B cell (primary cell): ENCODE data around the gene SAP130. TPM values are rescaled to one million over a fixed set of nuclear protein-coding genes. Genes with fewer than 3 reads are reported as not detected.
A peak's percentile ranks its signal among the peaks of the same experiment; 100 is the strongest.

ENCODE experiments used
- ATAC-seq: fragments of 200-7000 bp; cut with Tn5 transposase; one replicate; pipeline ENCODE4 v1.10.0; 2021; ENCODE audit warnings: low read depth, mild to moderate bottlenecking, moderate number of reproducible peaks, moderate library complexity
- CTCF ChIA-PET: fragments of 350-600 bp; sonication (Branson Sonifier 250); formaldehyde crosslinking; loops from one replicate; lab custom pipeline; 2021; ENCODE audit warnings: antibody characterized with exemption, inconsistent platforms; lab: Charles Lee
- POLR2A ChIA-PET: fragments of 350-600 bp; sonication (Branson Sonifier 250); formaldehyde crosslinking; loops from one replicate; lab custom pipeline; 2021; ENCODE audit warnings: antibody characterized with exemption; lab: Charles Lee
- DNase-seq: peaks from one replicate; pipeline ENCODE4 v3.0.0; 2013
- H2AFZ ChIP-seq: 2 replicates; pipeline ENCODE4 v1.6.1; 2012; ENCODE audit warnings: mild to moderate bottlenecking, low read depth, low read length; ENCODE audit not compliant: insufficient read depth, poor library complexity, severe bottlenecking
- H3K27ac ChIP-seq, 2 donors: 1 replicate in 1 of 2; 2 replicates in 1 of 2; pipeline ENCODE4 v1.5.1; 2012 to 2013; ENCODE audit warnings: low read length in 2 of 2, mild to moderate bottlenecking in 2 of 2, moderate library complexity in 1 of 2
- H3K27me3 ChIP-seq, 4 experiments: fragments of 200-600 bp in 1 of 4; sonication (generic) in 1 of 4; replicated peaks in 1 of 4; 1 replicate in 2 of 4; 2 replicates in 2 of 4; pipeline versions ENCODE4 v1.6.1 to v1.7.0; 2013 to 2016; ENCODE audit warnings: low read length in 3 of 4, mild to moderate bottlenecking in 2 of 4, mixed read lengths in 1 of 4, moderate library complexity in 1 of 4; ENCODE audit not compliant: insufficient read depth in 4 of 4, control insufficient read depth in 3 of 4; ENCODE audit errors: control extremely low read depth in 1 of 4
- H3K36me3 ChIP-seq, 2 experiments: replicated peaks in 1 of 2; 1 replicate in 1 of 2; 2 replicates in 1 of 2; pipeline versions ENCODE4 v1.6.1 to v1.7.1; 2013; ENCODE audit warnings: low read length in 1 of 2; ENCODE audit not compliant: insufficient read depth in 2 of 2, control insufficient read depth in 1 of 2; ENCODE audit errors: control extremely low read depth in 1 of 2, extremely low read depth in 1 of 2
- H3K4me1 ChIP-seq, 2 donors: fragments of 200-600 bp in 1 of 2; sonication (generic) in 1 of 2; 1 replicate in 1 of 2; 2 replicates in 1 of 2; pipeline versions ENCODE4 v1.5.1 to v1.6.1; 2013 to 2017; ENCODE audit warnings: low read length in 2 of 2; ENCODE audit not compliant: control insufficient read depth in 2 of 2, insufficient read depth in 2 of 2
- H3K4me2 ChIP-seq: replicated peaks from 2 replicates; pipeline ENCODE3; 2012; ENCODE audit warnings: mild to moderate bottlenecking, low read depth, low read length; ENCODE audit not compliant: poor library complexity, severe bottlenecking
- H3K4me3 ChIP-seq, 5 experiments: fragments of 200-600 bp in 1 of 5; sonication (generic) in 1 of 5; 1 replicate in 3 of 5; 2 replicates in 2 of 5; pipeline versions ENCODE4 v1.5.1 to v1.7.0; 2011 to 2016; ENCODE audit warnings: low read length in 4 of 5, mild to moderate bottlenecking in 4 of 5, low read depth in 2 of 5, control low read depth in 1 of 5, moderate library complexity in 1 of 5; ENCODE audit not compliant: insufficient read depth in 1 of 5; ENCODE audit errors: control extremely low read depth in 1 of 5, extremely low read depth in 1 of 5
- H3K79me2 ChIP-seq: fragments of 200-600 bp; sonication (generic); one replicate; pipeline ENCODE4 v1.6.0; 2016; ENCODE audit warnings: low read length; ENCODE audit not compliant: control insufficient read depth, insufficient read depth
- H3K9ac ChIP-seq: fragments of 200-600 bp; sonication (generic); 2 replicates; pipeline ENCODE4 v1.6.1; 2017; ENCODE audit warnings: mild to moderate bottlenecking, low read length, moderate library complexity
- H3K9me3 ChIP-seq, 3 donors: one replicate each; pipeline versions ENCODE4 v1.6.1 to v1.7.1; 2013; ENCODE audit warnings: low read length in 2 of 3; ENCODE audit not compliant: control insufficient read depth in 2 of 3, insufficient read depth in 1 of 3; ENCODE audit errors: control extremely low read depth in 1 of 3
- H4K20me1 ChIP-seq: 2 replicates; pipeline ENCODE4 v1.6.0; 2012; ENCODE audit warnings: mild to moderate bottlenecking, low read length; ENCODE audit not compliant: insufficient read depth, control insufficient read depth, poor library complexity, severe bottlenecking
- H3K27ac Mint-ChIP-seq: one replicate; pipeline ENCODE4 v1.8.0; 2021; ENCODE audit warnings: mixed read lengths
- H3K27me3 Mint-ChIP-seq: one replicate; pipeline ENCODE4 v1.8.0; 2021; ENCODE audit warnings: mixed read lengths
- H3K4me1 Mint-ChIP-seq: one replicate; pipeline ENCODE4 v1.8.0; 2021; ENCODE audit warnings: mixed read lengths
- H3K4me3 Mint-ChIP-seq: one replicate; pipeline ENCODE4 v1.8.0; 2021; ENCODE audit warnings: mixed read lengths
- H3K9me3 Mint-ChIP-seq: one replicate; pipeline ENCODE4 v1.8.0; 2022; ENCODE audit warnings: mixed read lengths; ENCODE audit not compliant: insufficient read depth
- WGBS: methylation state at CpG from one replicate; pipeline ENCODE4 v1.1.5; 2013; ENCODE audit warnings: missing lambda C conversion rate; ENCODE audit not compliant: insufficient coverage; 5-methylcytosine and 5-hydroxymethylcytosine counted together
- intact Hi-C: fragments of 100-400 bp; cut with micrococcal nuclease; formaldehyde crosslinking; loops from one replicate; pipeline ENCODE4 v1.10.0; 2022
- polyA minus RNA-seq: library from RNA; depleted of rRNA, polyadenylated mRNA; stranded (reverse); fragments of >200 nt; gene quantifications from 2 replicates; pipeline ENCODE4 v1.2.3, GENCODE V29; 2012
- polyA plus RNA-seq: library from polyadenylated mRNA; depleted of rRNA; stranded (reverse); fragments of >200 nt; gene quantifications from 2 replicates; pipeline ENCODE4 v1.2.3, GENCODE V29; 2012
- total RNA-seq, 2 donors: library from RNA; stranded (reverse); fragments of 120-200 nt in 1 of 2; gene quantifications; 1 replicate in 1 of 2; 2 replicates in 1 of 2; pipeline versions ENCODE4 v1.2.3 to v1.2.4, GENCODE V29; 2013 to 2022
- TF ChIP-seq, protein P1 (sequence below): fragments of 200-600 bp; IDR thresholded peaks from one replicate; pipeline ENCODE4 v1.8.0; 2022; ENCODE audit warnings: antibody characterized with exemption, mild to moderate bottlenecking

Gene SAP130
- total RNA-seq (35.2 and 40.1 TPM in 2 replicates), polyA plus RNA-seq (11.8 and 13.4 TPM in 2 replicates), polyA minus RNA-seq (9.4 and 26.9 TPM in 2 replicates)
- total RNA-seq (2013): 4.2 TPM

DNA sequence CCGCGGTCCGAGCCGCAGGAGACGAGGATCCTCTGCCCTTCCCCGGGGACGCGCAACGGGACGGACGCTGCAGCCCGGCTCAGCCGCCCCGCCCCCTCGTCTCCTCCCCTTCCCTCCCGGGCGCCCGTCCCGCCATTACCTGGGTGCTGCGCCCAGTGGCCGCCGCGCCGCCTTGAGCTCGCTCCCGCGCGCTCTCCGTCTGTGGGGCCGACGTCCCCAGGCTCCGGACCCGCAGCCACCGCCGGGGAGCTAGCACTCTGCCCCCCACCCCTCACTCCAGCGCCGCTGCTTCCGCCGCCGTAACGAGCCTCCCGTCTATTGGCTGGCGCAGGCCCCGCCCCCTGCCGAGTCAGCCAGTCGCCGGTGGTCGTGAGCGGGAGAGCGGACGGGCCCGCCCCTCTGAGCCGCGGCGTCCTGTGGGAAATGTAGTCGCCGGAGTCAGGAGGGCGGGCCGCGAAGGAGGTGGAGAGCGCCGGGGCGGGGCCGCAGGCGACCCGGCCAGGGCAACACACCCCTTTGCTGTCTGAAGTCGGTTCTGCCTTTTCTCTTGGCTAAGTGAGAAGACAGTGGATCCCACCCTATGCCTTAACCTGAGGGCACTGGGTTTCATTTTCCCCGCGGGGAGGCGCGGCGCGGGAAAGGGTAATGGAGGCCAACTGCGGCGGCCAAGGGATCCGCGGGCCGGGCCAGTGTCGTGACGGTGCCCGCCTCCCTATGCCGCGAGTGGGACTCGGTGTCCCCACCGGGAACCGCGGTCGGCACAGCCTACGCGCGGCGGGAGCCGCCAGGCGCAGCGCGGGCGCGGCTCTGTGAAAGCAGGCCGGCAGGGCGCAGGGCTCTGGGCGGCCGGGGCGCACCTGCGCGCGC, at the start of gene SAP130:
TSS of gene SAP130 (minus strand) at position 259 of the 867 bp plus-strand sequence. CDS start 1,767 bp downstream, outside the sequence.
- POLR2A ChIA-PET: interaction anchor here (0.6 to 2.3 kb wide), 3 partner anchors 7 to 63 kb away, joined by 5 to 13 read pairs (median 7); partner anchors contain the start of gene UGGT1
- peak within 1 kb of the TSS; percentile 97 for H3K4me3 Mint-ChIP-seq
- WGBS: under 1% methylated on average over 101 of the region's 106 CpGs
- Histone ChIP-seq H3K4me2 (peak within 1 kb of the TSS; percentile 93), H3K27me3 (no peaks in the 10 kb centered on the region), H3K9me3 (peaks cover 1 to 7% (median 7%) of the 10 kb centered on the region in 3 donors), H2AFZ (peak within 1 kb of the TSS; percentile 94), H4K20me1 (peaks cover 7% of the 10 kb centered on the region), H3K4me3 (peak within 1 kb of the TSS; percentile 38 to 93 (median 87)), H3K27ac (peak within 1 kb of the TSS; percentile 68 to 81), H3K36me3 (no peaks in the 10 kb centered on the region), H3K4me1 (peaks cover 13 to 14% of the 10 kb centered on the region in 2 donors), H3K9ac (peak within 1 kb of the TSS; percentile 82), H3K79me2 (peaks cover 25% of the 10 kb centered on the region)
- peak within 1 kb of the TSS; percentile 97 for H3K27ac Mint-ChIP-seq
- peaks cover 3% of the 10 kb centered on the region for H3K9me3 Mint-ChIP-seq
- CTCF ChIA-PET: interaction anchor here (1.0 kb wide), 1 partner anchor 63 kb away, joined by 3 read pairs; the partner anchor contains the start of gene UGGT1
- peaks cover 5% of the 10 kb centered on the region for H3K27me3 Mint-ChIP-seq
- intact Hi-C loops: loop anchor here (1.0 to 10.0 kb wide), 9 partner anchors 63 to 943 kb away; partner anchors contain the start of genes ERCC3, HS6ST1, IWS1 and MAP3K2
- H3K4me1 Mint-ChIP-seq: peaks cover 20% of the 10 kb centered on the region
- ATAC-seq (peak; percentile 77), DNase-seq (peak; percentile 98)
- TF ChIP-seq, protein P1, sequence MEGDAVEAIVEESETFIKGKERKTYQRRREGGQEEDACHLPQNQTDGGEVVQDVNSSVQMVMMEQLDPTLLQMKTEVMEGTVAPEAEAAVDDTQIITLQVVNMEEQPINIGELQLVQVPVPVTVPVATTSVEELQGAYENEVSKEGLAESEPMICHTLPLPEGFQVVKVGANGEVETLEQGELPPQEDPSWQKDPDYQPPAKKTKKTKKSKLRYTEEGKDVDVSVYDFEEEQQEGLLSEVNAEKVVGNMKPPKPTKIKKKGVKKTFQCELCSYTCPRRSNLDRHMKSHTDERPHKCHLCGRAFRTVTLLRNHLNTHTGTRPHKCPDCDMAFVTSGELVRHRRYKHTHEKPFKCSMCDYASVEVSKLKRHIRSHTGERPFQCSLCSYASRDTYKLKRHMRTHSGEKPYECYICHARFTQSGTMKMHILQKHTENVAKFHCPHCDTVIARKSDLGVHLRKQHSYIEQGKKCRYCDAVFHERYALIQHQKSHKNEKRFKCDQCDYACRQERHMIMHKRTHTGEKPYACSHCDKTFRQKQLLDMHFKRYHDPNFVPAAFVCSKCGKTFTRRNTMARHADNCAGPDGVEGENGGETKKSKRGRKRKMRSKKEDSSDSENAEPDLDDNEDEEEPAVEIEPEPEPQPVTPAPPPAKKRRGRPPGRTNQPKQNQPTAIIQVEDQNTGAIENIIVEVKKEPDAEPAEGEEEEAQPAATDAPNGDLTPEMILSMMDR: no peak
